Keratinocyte (primary cell): ENCODE measurements around the gene SAMD4A. TPM values are rescaled to one million over a fixed set of nuclear protein-coding genes. Genes with fewer than 3 reads are reported as not detected.

Experiments
- DNase-seq: peaks from one replicate; pipeline ENCODE4 v3.0.0-alpha.2; 2011; ENCODE audit warnings: low read depth, missing footprints, low spot score
- FAIRE-seq: peaks from 2 replicates; lab custom pipeline; 2011; peaks lifted over from hg19 to GRCh38; lab: Jason Lieb, UNC
- H2AFZ ChIP-seq: 2 replicates; pipeline ENCODE4 v1.6.0; 2012; ENCODE audit warnings: low read length, control low read depth, inconsistent platforms; ENCODE audit not compliant: control insufficient read depth
- H3K27ac ChIP-seq: 2 replicates; pipeline ENCODE4 v1.5.1; 2011; ENCODE audit warnings: low read length; ENCODE audit not compliant: control insufficient read depth, insufficient read depth
- H3K27me3 ChIP-seq: 3 replicates; pipeline ENCODE4 v1.6.0; 2011; ENCODE audit warnings: low read length; ENCODE audit not compliant: control insufficient read depth, insufficient read depth; ENCODE audit errors: extremely low read depth
- H3K36me3 ChIP-seq, 2 experiments: 2 replicates in 1 of 2; 3 replicates in 1 of 2; pipeline ENCODE4 v1.5.1; 2011; ENCODE audit warnings: low read length in 2 of 2, mild to moderate bottlenecking in 1 of 2; ENCODE audit not compliant: control insufficient read depth in 2 of 2, insufficient read depth in 2 of 2; ENCODE audit errors: extremely low read depth in 1 of 2
- H3K4me1 ChIP-seq: 3 replicates; pipeline ENCODE4 v1.5.1; 2011; ENCODE audit warnings: low read length; ENCODE audit not compliant: control insufficient read depth, insufficient read depth; ENCODE audit errors: extremely low read depth
- H3K4me2 ChIP-seq: 3 replicates; pipeline ENCODE4 v1.6.0; 2011; ENCODE audit warnings: low read depth, low read length; ENCODE audit not compliant: control insufficient read depth, insufficient read depth; ENCODE audit errors: extremely low read depth
- H3K4me3 ChIP-seq, 3 experiments: fragments of 200-600 bp in 1 of 3; sonication (generic) in 1 of 3; 2 replicates in 2 of 3; 3 replicates in 1 of 3; pipeline ENCODE4 v1.5.1; 2011 to 2016; ENCODE audit warnings: low read length in 3 of 3, mild to moderate bottlenecking in 3 of 3, control low read depth in 2 of 3, inconsistent platforms in 1 of 3, low read depth in 1 of 3, mixed read lengths in 1 of 3, mixed run types in 1 of 3, moderate library complexity in 1 of 3; ENCODE audit not compliant: control insufficient read depth in 2 of 3, insufficient read depth in 2 of 3; ENCODE audit errors: extremely low read depth in 1 of 3
- H3K79me2 ChIP-seq: 2 replicates; pipeline ENCODE4 v1.6.0; 2012; ENCODE audit warnings: low read length; ENCODE audit not compliant: control insufficient read depth, insufficient read depth
- H3K9ac ChIP-seq: 3 replicates; pipeline ENCODE4 v1.6.0; 2011; ENCODE audit warnings: low read length; ENCODE audit not compliant: control insufficient read depth, insufficient read depth; ENCODE audit errors: extremely low read depth
- H3K9me1 ChIP-seq: 3 replicates; pipeline ENCODE4 v1.6.0; 2011; ENCODE audit warnings: low read length; ENCODE audit not compliant: control insufficient read depth, insufficient read depth; ENCODE audit errors: extremely low read depth
- H3K9me3 ChIP-seq: 2 replicates; pipeline ENCODE4 v1.5.1; 2012; ENCODE audit warnings: low read depth, low read length; ENCODE audit not compliant: control insufficient read depth
- H4K20me1 ChIP-seq: 3 replicates; pipeline ENCODE4 v1.6.0; 2011; ENCODE audit warnings: low read length; ENCODE audit not compliant: control insufficient read depth, insufficient read depth; ENCODE audit errors: extremely low read depth
- CTCF ChIP-seq, 3 experiments: IDR thresholded peaks in 1 of 3; conservative IDR thresholded peaks in 1 of 3; optimal IDR thresholded peaks in 1 of 3; 2 replicates in 2 of 3; 3 replicates in 1 of 3; pipeline versions ENCODE3 to v1.5.1; 2011; ENCODE audit warnings: low read length in 3 of 3, mild to moderate bottlenecking in 3 of 3, moderate library complexity in 2 of 3, control low read depth in 1 of 3, inconsistent platforms in 1 of 3; ENCODE audit not compliant: insufficient read depth in 2 of 3; ENCODE audit errors: extremely low read depth in 1 of 3
- EZH2 ChIP-seq: IDR thresholded peaks from one replicate; pipeline ENCODE4 v1.6.1; 2012; ENCODE audit warnings: inconsistent platforms, mild to moderate bottlenecking, low read length, moderate library complexity
- dilution Hi-C: fragments of 300-500 bp; cut with MboI; formaldehyde crosslinking; loops from one replicate; pipeline ENCODE4 v1.7.0; 2020; ENCODE audit warnings: low sequenced_read_pairs; ENCODE audit not compliant: extremely low pct_ligation_motif_present
- polyA plus RNA-seq, 5 experiments: library from polyadenylated mRNA; depleted of rRNA in 3 of 5; stranded (reverse) in 3 of 5; stranded (forward) in 1 of 5; unstranded in 1 of 5; fragments of >200 nt; gene quantifications; 1 replicate in 1 of 5; 2 replicates in 3 of 5; 3 replicates in 1 of 5; pipeline versions ENCODE4 v1.2.1 to v1.2.3, GENCODE V29; 2011 to 2012; ENCODE audit warnings: missing spikeins in 2 of 5, low read depth in 1 of 5, low replicate concordance in 1 of 5

SAMD4A gene
- polyA plus RNA-seq, 1 donor (not counting 4 experiments of a cell fraction or from before 2014, with no cell fraction given), result 16.2 TPM

DNA sequence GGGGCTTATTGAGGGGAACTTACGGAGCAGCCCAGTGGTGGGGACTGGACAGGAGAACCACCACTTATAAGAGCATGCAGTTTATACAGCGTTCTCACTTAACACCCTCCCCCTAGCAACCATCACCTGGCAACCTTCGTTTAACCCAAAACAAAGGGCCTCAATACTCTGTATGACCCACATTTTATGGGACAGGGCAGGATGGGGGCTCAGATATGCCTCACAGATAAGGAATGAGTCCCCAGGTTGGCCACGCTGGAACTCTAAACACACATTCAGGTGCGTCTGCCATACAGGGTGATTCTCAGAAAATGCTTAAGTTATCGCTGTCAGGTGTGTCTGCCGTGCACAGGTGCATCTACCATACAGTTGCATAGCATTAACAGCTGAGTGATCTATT is 236.5 kb downstream of the SAMD4A start:
- Histone ChIP-seq H3K9me1 (no peaks in the 10 kb centered on the region), H3K36me3 (no peaks in the 10 kb centered on the region), H3K27me3 (no peaks in the 10 kb centered on the region), H2AFZ (no peak overlapping the region), H3K9me3 (no peaks in the 10 kb centered on the region), H3K4me1 (peaks cover 21% of the 10 kb centered on the region), H3K27ac (no peak overlapping the region), H3K4me2 (no peak overlapping the region), H3K4me3 (no peak overlapping the region), H4K20me1 (no peaks in the 10 kb centered on the region), H3K79me2 (no peaks in the 10 kb centered on the region), H3K9ac (no peak overlapping the region)
- dilution Hi-C loops, result no loop called here
- no peak for TF ChIP-seq CTCF (optimal IDR thresholded peaks at IDR 0.05 in 1 of 3, IDR thresholded peaks at IDR 0.05 in 1 of 3, conservative IDR thresholded peaks at IDR 0.05 in 1 of 3; ENCODE audit: extremely low read depth in 1 of 3, insufficient read depth in 2 of 3, low read length in 3 of 3)
- no peak for TF ChIP-seq EZH2
- FAIRE-seq (no peak), DNase-seq (no peak)

- FAIRE-seq (no peak), DNase-seq (no peak)
- no peak overlapping the region for H2AFZ ChIP-seq
- no peaks in the 10 kb centered on the region for H3K36me3 ChIP-seq
- H3K4me3 ChIP-seq, result no peak overlapping the region
- H3K9me3 ChIP-seq, result no peaks in the 10 kb centered on the region
- no peaks in the 10 kb centered on the region for H4K20me1 ChIP-seq
- no peaks in the 10 kb centered on the region for H3K27me3 ChIP-seq
- H3K27ac ChIP-seq, result no peak overlapping the region
- peak overlapping the region; percentile 87 for H3K4me2 ChIP-seq
- H3K9me1 ChIP-seq, result no peaks in the 10 kb centered on the region
- TF ChIP-seq EZH2 (no peak), CTCF (optimal IDR thresholded peaks at IDR 0.05 in 1 of 3, IDR thresholded peaks at IDR 0.05 in 1 of 3, conservative IDR thresholded peaks at IDR 0.05 in 1 of 3; ENCODE audit: extremely low read depth in 1 of 3, insufficient read depth in 2 of 3, low read length in 3 of 3) (peak in 1 of 3 experiments; percentile 12)
- no peaks in the 10 kb centered on the region for H3K79me2 ChIP-seq
- dilution Hi-C loops, result no loop called here
- H3K4me1 ChIP-seq, result peaks cover 21% of the 10 kb centered on the region
- no peak overlapping the region for H3K9ac ChIP-seq
These were observed 237.1 kb downstream of the SAMD4A start for GRCh38 chr14:54803926-54804537.
